HT1080 (cell line): ENCODE data around the gene KCTD14. TPM values are rescaled to one million over a fixed set of nuclear protein-coding genes. Genes with fewer than 3 reads are reported as not detected.
A peak's percentile ranks its signal among the peaks of the same experiment; 100 is the strongest.
"Not testable (repeated sequence)": the region's sequence is repeated elsewhere in the genome, so short reads cannot be mapped to it uniquely, and the experiment has no call there.

Experiments
- DNase-seq: peaks from one replicate; pipeline ENCODE4 v3.0.0-alpha.2; 2015; ENCODE audit warnings: low read depth
- total RNA-seq: library from RNA; depleted of rRNA; stranded (reverse); fragments of >200 nt; shearing (Covaris generic); gene quantifications from 2 replicates; pipeline ENCODE4 v1.2.3, GENCODE V29; 2014

Gene KCTD14
- total RNA-seq, 1 experiment from 2014 or later, result 20.1 TPM

DNA sequence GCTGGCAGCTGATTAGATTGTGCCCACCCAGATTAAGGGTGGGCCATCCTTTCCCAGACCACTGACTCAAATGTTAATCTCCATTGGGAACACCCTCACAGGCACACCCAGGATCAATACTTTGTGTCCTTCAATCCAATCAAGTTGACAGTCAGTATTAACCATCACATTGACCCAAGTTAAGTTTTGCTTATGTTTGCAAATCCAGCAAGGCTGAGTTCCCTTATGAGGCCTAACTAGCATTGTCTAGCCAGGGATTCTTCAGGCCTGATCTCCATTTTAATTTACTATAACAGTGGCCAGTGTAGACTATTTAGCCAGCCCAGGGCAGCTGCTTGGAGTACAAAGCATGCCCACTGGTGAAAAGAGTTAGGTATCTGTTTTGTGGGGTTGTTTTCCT, 2.3 kb upstream of the KCTD14 start:
- no peak for DNase-seq

DNA sequence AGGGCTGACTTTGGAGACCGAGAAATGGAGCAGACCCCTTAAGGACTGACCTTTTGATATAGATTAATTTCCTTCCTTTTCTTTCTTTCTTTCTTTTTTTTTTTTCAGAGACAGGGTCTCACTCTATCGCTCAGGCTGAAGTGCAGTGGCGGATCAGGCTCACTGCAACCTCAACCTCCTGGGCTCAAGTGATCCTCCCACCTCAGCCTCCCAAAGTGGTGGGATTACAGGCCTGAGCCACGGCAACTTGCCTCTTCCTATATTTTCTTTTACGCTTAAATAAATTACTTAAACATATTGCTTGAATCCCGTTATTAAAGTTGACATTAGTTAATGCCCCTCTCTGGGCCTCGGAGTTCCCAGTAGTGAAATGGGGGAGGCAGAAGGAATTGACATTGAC, 350 bp upstream of the KCTD14 start:
- no peak for DNase-seq

DNA sequence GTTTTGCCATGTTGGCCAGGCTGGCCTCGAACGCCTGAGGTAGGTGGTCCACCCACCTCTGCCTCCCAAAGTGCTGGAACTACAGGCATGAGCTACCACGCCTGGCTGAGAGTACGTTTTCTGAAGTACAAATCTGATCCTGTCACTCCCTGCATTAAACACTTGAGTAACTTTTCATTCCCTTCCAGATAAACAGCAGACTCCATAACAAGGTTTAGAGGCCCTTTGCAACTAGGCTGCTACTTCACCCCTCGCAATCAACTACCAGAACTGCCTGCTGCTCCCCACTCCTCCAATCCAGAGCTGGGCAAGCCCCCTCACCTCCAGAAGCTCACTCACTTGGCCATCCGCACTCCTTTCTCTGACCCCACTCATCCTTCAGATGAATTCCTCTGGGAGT, 1.5 kb downstream of the KCTD14 start:
- DNase-seq, result no peak

- no peak for DNase-seq
These were observed 2.8 kb downstream of the KCTD14 start for GRCh38 chr11:78020246-78020645.

- DNase-seq, result peak; percentile 58
These were observed 3.3 kb downstream of the KCTD14 start for GRCh38 chr11:78019808-78020207.

DNA sequence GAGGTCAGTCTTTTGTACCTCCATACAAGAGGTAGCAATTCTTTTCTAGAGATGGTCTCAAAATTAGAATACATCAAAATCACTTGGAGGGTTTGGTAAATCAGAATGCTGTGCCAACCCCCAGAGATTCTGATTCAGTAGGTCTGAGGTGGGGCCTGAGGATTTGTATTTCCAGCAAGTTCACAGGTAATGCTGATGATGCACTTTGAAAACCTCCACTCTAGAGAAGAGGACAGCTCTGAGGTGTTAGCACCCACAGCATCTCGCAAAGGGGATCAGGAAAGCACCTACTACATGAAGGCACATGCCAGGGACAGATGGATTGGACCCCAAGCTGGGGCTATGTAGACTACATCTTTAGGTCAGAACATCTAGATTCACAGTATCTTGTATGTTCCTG, 7.2 kb downstream of the KCTD14 start:
- DNase-seq, result no peak

- not testable (repeated sequence) for DNase-seq
These were observed 8.0 kb downstream of the KCTD14 start for GRCh38 chr11:78014937-78015520.

DNA sequence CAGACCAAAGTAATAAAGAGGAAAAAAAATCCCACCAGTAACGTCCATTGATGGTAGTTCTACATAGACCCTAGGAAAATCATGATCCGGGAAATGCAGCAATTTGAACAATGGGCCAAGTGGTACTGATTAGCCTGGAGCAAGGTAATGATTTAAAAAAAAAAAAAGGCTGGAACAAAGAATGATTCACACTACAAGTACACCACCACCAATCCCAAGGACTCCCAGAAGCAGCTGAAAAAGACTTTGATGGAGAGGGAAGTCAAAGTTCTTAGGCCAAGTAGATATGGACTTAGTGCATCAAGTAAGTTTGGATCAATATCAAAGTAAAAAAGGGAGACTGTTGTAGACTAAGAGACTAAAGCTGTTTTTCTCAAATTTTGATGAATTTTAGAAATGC, 11.8 kb downstream of the KCTD14 start:
- no peak for DNase-seq

- DNase-seq, result no peak
These were observed 12.3 kb downstream of the KCTD14 start for GRCh38 chr11:78010755-78011154.

GRCh38 chr11:78010304-78010703, 12.8 kb downstream of the KCTD14 start:
- DNase-seq, result no peak

- no peak for DNase-seq
These were observed 14.0 kb downstream of the KCTD14 start for GRCh38 chr11:78009062-78009461.

DNA sequence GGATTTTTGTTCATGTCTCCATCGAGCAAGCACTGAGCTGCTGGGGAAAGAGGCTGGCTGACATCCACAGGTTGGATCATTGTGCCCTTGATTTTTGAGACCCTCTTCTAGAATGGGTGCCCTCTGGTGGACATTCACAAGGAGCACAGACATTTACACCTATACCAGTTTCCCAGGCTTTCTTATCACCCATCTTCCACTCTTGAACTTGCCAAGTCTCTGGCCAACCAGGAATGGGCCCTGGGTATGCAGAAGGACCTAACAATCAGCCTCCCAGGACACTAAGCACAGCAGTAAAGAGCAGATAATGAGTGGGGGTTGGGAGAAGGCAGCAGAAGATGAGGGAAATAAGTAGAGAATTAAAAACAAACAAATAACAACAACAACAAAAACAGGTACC, 22.9 kb downstream of the KCTD14 start:
- DNase-seq, result peak; percentile 70

- DNase-seq, result no peak
These were observed 23.5 kb downstream of the KCTD14 start for GRCh38 chr11:77999446-78000030.

GRCh38 chr11:77994434-77995362, 28.4 kb downstream of the KCTD14 start, which contains the start of gene INTS4:
TSS of gene INTS4 (minus strand) at chr11:77994668. CDS start at chr11:77994643, 25 bp downstream.
- peak; percentile 100 for DNase-seq

DNA sequence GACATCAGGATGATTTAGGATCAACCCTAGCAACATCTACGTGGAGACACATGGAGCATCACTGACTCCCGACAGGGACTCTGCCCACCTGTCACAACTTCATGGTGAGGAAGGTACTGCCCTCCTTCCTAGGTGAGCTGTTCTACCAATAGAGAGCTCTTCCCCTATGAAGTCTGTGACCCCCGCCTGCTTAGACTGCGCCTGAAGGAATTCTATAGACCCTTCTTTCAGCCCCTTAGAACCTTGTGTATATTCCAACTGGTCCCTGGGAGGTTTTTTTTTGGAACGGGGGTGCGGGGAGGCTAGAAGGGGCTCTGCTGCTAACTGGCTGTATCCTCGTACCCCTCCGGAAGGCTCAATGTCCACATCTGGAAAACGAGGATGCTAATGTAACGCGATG, 29.2 kb downstream of the KCTD14 start:
- no peak for DNase-seq

GRCh38 chr11:77990981-77991380, 32.1 kb downstream of the KCTD14 start:
- DNase-seq, result no peak

GRCh38 chr11:77986456-77986855, 36.6 kb downstream of the KCTD14 start:
- DNase-seq, result not testable (repeated sequence)

GRCh38 chr11:77981346-77981947, 41.6 kb downstream of the KCTD14 start:
- DNase-seq, result no peak

- no peak for DNase-seq
These were observed 54.7 kb downstream of the KCTD14 start for GRCh38 chr11:77968337-77968736.

DNA sequence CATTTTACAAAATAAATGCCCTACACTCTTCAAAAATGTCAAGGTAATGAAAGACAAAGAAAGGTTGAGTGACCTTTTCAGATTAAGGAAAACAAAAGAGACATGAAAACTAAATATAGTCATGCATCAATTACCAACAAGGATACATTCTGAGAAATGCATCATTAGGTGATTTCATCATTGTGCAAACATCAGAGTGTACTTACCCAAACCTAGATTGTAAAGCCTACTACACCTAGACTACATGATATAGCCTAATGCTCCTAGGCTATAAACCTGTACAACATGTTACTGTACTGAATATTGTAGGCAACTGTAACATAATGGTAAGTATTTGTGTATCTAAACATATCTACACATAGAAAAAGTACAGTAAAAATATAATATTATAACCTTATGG, 55.3 kb downstream of the KCTD14 start:
- no peak for DNase-seq

GRCh38 chr11:77967121-77967520, 56.0 kb downstream of the KCTD14 start:
- no peak for DNase-seq

- DNase-seq, result no peak
These were observed 56.7 kb downstream of the KCTD14 start for GRCh38 chr11:77966338-77966737.
